ENCODE results near the gene SOX13. TPM values are rescaled to one million over a fixed set of nuclear protein-coding genes. Genes with fewer than 3 reads are reported as not detected.

The SOX13 gene
- 79.8 and 85.3 TPM in 2 replicates for polyA plus RNA-seq (2013)

- peak within 1 kb of the TSS; percentile 91 for H3K4me2 ChIP-seq (ENCODE audit: low read length)
- peak within 1 kb of the TSS; percentile 96 for H2AK5ac ChIP-seq (ENCODE audit: low read length)
- peak within 1 kb of the TSS; percentile 98 for H4K12ac ChIP-seq (ENCODE audit: low read depth, low read length)
- peak within 1 kb of the TSS; percentile 95 for H2AFZ ChIP-seq (ENCODE audit: insufficient read depth, low read length, poor library complexity)
- peak; percentile 79 to 86 for DNase-seq
- peaks cover 12 to 16% of the 10 kb centered on the region in 2 experiments for H3K4me1 ChIP-seq (ENCODE audit: control insufficient read depth in 1 of 2, insufficient read depth in 2 of 2, low read length in 2 of 2)
- H2BK5ac ChIP-seq (ENCODE audit: low read depth, low read length, poor library complexity), result peak within 1 kb of the TSS; percentile 97
- H3K27ac ChIP-seq (ENCODE audit: low read depth, low read length), result peak within 1 kb of the TSS; percentile 84
- H4K91ac ChIP-seq (ENCODE audit: low read depth, low read length), result peak within 1 kb of the TSS; percentile 98
- H3K36me3 ChIP-seq (ENCODE audit: control insufficient read depth in 1 of 2, insufficient read depth in 2 of 2, low read length in 2 of 2), result peaks cover 3 to 4% of the 10 kb centered on the region in 2 experiments
- H3K4ac ChIP-seq (ENCODE audit: low read depth, low read length), result peak within 1 kb of the TSS; percentile 54
- WGBS (ENCODE audit: extremely low coverage, insufficient coverage, insufficient read length), result no CpG with 5 or more reads among the region's 89 CpGs
- H3K27me3 ChIP-seq (ENCODE audit: insufficient read depth, low read length), result no peaks in the 10 kb centered on the region
- H3K18ac ChIP-seq (ENCODE audit: low read length), result peak within 1 kb of the TSS; percentile 100
- no peak within 1 kb of the TSS for H3K23ac ChIP-seq (ENCODE audit: low read length)
- peak within 1 kb of the TSS; percentile 99 for H3K14ac ChIP-seq (ENCODE audit: low read length)
- H3K9me3 ChIP-seq (ENCODE audit: insufficient read depth, low read depth, low read length), result no peaks in the 10 kb centered on the region
- peaks cover 25% of the 10 kb centered on the region for H3K79me1 ChIP-seq (ENCODE audit: low read length)
- peak within 1 kb of the TSS; percentile 85 for H3K9ac ChIP-seq (ENCODE audit: low read length)
- peak within 1 kb of the TSS; percentile 93 for H4K8ac ChIP-seq (ENCODE audit: low read depth, low read length)
- peak within 1 kb of the TSS; percentile 89 for H2BK12ac ChIP-seq (ENCODE audit: low read length)
- H3K79me2 ChIP-seq (ENCODE audit: control insufficient read depth, insufficient read depth, low read length, poor library complexity), result peaks cover 34% of the 10 kb centered on the region
- H3K4me3 ChIP-seq (ENCODE audit: low read depth, low read length), result peak within 1 kb of the TSS; percentile 83
- peak within 1 kb of the TSS; percentile 97 for H2BK120ac ChIP-seq (ENCODE audit: insufficient read depth, low read length, poor library complexity)
These were observed at the start of gene SOX13 for GRCh38 chr1:204072931-204073836. Gene SOX13, plus strand, starts transcription at chr1:204073115. Its CDS starts 39,801 bp downstream, at chr1:204112916.

- no peak overlapping the region for H4K12ac ChIP-seq (ENCODE audit: low read depth, low read length)
- H3K79me2 ChIP-seq (ENCODE audit: control insufficient read depth, insufficient read depth, low read length, poor library complexity), result no peaks in the 10 kb centered on the region
- H2AFZ ChIP-seq (ENCODE audit: insufficient read depth, low read length, poor library complexity), result no peak overlapping the region
- H3K4me2 ChIP-seq (ENCODE audit: low read length), result no peak overlapping the region
- no CpG with 5 or more reads among the region's 17 CpGs for WGBS (ENCODE audit: extremely low coverage, insufficient coverage, insufficient read length)
- H3K36me3 ChIP-seq (ENCODE audit: control insufficient read depth in 1 of 2, insufficient read depth in 2 of 2, low read length in 2 of 2), result no peaks in the 10 kb centered on the region
- no peak overlapping the region for H2BK12ac ChIP-seq (ENCODE audit: low read length)
- DNase-seq, result no peak
- H2AK5ac ChIP-seq (ENCODE audit: low read length), result no peak overlapping the region
- H3K4me3 ChIP-seq (ENCODE audit: low read depth, low read length), result peak overlapping the region; percentile 44
- H4K91ac ChIP-seq (ENCODE audit: low read depth, low read length), result no peak overlapping the region
- H3K23ac ChIP-seq (ENCODE audit: low read length), result no peak overlapping the region
- H3K79me1 ChIP-seq (ENCODE audit: low read length), result no peaks in the 10 kb centered on the region
- H3K9ac ChIP-seq (ENCODE audit: low read length), result peak overlapping the region; percentile 59
- no peaks in the 10 kb centered on the region for H3K9me3 ChIP-seq (ENCODE audit: insufficient read depth, low read depth, low read length)
- no peak overlapping the region for H3K18ac ChIP-seq (ENCODE audit: low read length)
- H4K8ac ChIP-seq (ENCODE audit: low read depth, low read length), result no peak overlapping the region
- H3K14ac ChIP-seq (ENCODE audit: low read length), result no peak overlapping the region
- no peaks in the 10 kb centered on the region for H3K4me1 ChIP-seq (ENCODE audit: control insufficient read depth in 1 of 2, insufficient read depth in 2 of 2, low read length in 2 of 2)
- no peak overlapping the region for H2BK120ac ChIP-seq (ENCODE audit: insufficient read depth, low read length, poor library complexity)
- H2BK5ac ChIP-seq (ENCODE audit: low read depth, low read length, poor library complexity), result no peak overlapping the region
- H3K4ac ChIP-seq (ENCODE audit: low read depth, low read length), result no peak overlapping the region
- no peak overlapping the region for H3K27ac ChIP-seq (ENCODE audit: low read depth, low read length)
- H3K27me3 ChIP-seq (ENCODE audit: insufficient read depth, low read length), result no peaks in the 10 kb centered on the region
These were observed 46.8 kb upstream of the SOX13 start for GRCh38 chr1:204025917-204026707.

- no peaks in the 10 kb centered on the region for H3K36me3 ChIP-seq (ENCODE audit: control insufficient read depth in 1 of 2, insufficient read depth in 2 of 2, low read length in 2 of 2)
- H2BK5ac ChIP-seq (ENCODE audit: low read depth, low read length, poor library complexity), result no peak overlapping the region
- H2BK120ac ChIP-seq (ENCODE audit: insufficient read depth, low read length, poor library complexity), result no peak overlapping the region
- no peak overlapping the region for H3K14ac ChIP-seq (ENCODE audit: low read length)
- no peaks in the 10 kb centered on the region for H3K27me3 ChIP-seq (ENCODE audit: insufficient read depth, low read length)
- no peaks in the 10 kb centered on the region for H3K4me1 ChIP-seq (ENCODE audit: control insufficient read depth in 1 of 2, insufficient read depth in 2 of 2, low read length in 2 of 2)
- no peak overlapping the region for H2AK5ac ChIP-seq (ENCODE audit: low read length)
- H4K12ac ChIP-seq (ENCODE audit: low read depth, low read length), result no peak overlapping the region
- H3K79me2 ChIP-seq (ENCODE audit: control insufficient read depth, insufficient read depth, low read length, poor library complexity), result no peaks in the 10 kb centered on the region
- no peak overlapping the region for H2BK12ac ChIP-seq (ENCODE audit: low read length)
- no peak overlapping the region for H3K4me2 ChIP-seq (ENCODE audit: low read length)
- no peak overlapping the region for H4K91ac ChIP-seq (ENCODE audit: low read depth, low read length)
- no peaks in the 10 kb centered on the region for H3K79me1 ChIP-seq (ENCODE audit: low read length)
- no peak for DNase-seq
- H3K9ac ChIP-seq (ENCODE audit: low read length), result no peak overlapping the region
- H4K8ac ChIP-seq (ENCODE audit: low read depth, low read length), result no peak overlapping the region
- H3K4ac ChIP-seq (ENCODE audit: low read depth, low read length), result no peak overlapping the region
- no CpG with 5 or more reads among the region's 3 CpGs for WGBS (ENCODE audit: extremely low coverage, insufficient coverage, insufficient read length)
- no peaks in the 10 kb centered on the region for H3K9me3 ChIP-seq (ENCODE audit: insufficient read depth, low read depth, low read length)
- no peak overlapping the region for H2AFZ ChIP-seq (ENCODE audit: insufficient read depth, low read length, poor library complexity)
- H3K23ac ChIP-seq (ENCODE audit: low read length), result no peak overlapping the region
- no peak overlapping the region for H3K4me3 ChIP-seq (ENCODE audit: low read depth, low read length)
- H3K18ac ChIP-seq (ENCODE audit: low read length), result no peak overlapping the region
- no peak overlapping the region for H3K27ac ChIP-seq (ENCODE audit: low read depth, low read length)
These were observed 45.5 kb upstream of the SOX13 start for GRCh38 chr1:204027446-204027845.

- H3K14ac ChIP-seq (ENCODE audit: low read length), result no peak overlapping the region
- no peak for DNase-seq
- WGBS (ENCODE audit: extremely low coverage, insufficient coverage, insufficient read length), result no CpG with 5 or more reads among the region's 11 CpGs
These were observed 43.9 kb upstream of the SOX13 start for GRCh38 chr1:204029016-204029415.

More at GRCh38 chr1:204029016-204029415, 43.9 kb upstream of the SOX13 start:
- no peaks in the 10 kb centered on the region for H3K9me3 ChIP-seq (ENCODE audit: insufficient read depth, low read depth, low read length)
- H3K79me2 ChIP-seq (ENCODE audit: control insufficient read depth, insufficient read depth, low read length, poor library complexity), result no peaks in the 10 kb centered on the region
- no peak overlapping the region for H2BK120ac ChIP-seq (ENCODE audit: insufficient read depth, low read length, poor library complexity)
- no peak overlapping the region for H4K12ac ChIP-seq (ENCODE audit: low read depth, low read length)
- no peak overlapping the region for H2AK5ac ChIP-seq (ENCODE audit: low read length)
- H3K4me1 ChIP-seq (ENCODE audit: control insufficient read depth in 1 of 2, insufficient read depth in 2 of 2, low read length in 2 of 2), result no peaks in the 10 kb centered on the region
- H3K9ac ChIP-seq (ENCODE audit: low read length), result no peak overlapping the region
- peak overlapping the region; percentile 32 for H4K91ac ChIP-seq (ENCODE audit: low read depth, low read length)
- no peak overlapping the region for H3K4me2 ChIP-seq (ENCODE audit: low read length)
- no peak overlapping the region for H2BK12ac ChIP-seq (ENCODE audit: low read length)
- H3K36me3 ChIP-seq (ENCODE audit: control insufficient read depth in 1 of 2, insufficient read depth in 2 of 2, low read length in 2 of 2), result no peaks in the 10 kb centered on the region
- H3K4me3 ChIP-seq (ENCODE audit: low read depth, low read length), result no peak overlapping the region
- no peaks in the 10 kb centered on the region for H3K27me3 ChIP-seq (ENCODE audit: insufficient read depth, low read length)
- no peak overlapping the region for H2BK5ac ChIP-seq (ENCODE audit: low read depth, low read length, poor library complexity)
- no peak overlapping the region for H4K8ac ChIP-seq (ENCODE audit: low read depth, low read length)
- no peak overlapping the region for H3K4ac ChIP-seq (ENCODE audit: low read depth, low read length)
- no peak overlapping the region for H3K18ac ChIP-seq (ENCODE audit: low read length)
- H3K79me1 ChIP-seq (ENCODE audit: low read length), result no peaks in the 10 kb centered on the region
- no peak overlapping the region for H3K27ac ChIP-seq (ENCODE audit: low read depth, low read length)
- H3K23ac ChIP-seq (ENCODE audit: low read length), result no peak overlapping the region
- no peak overlapping the region for H2AFZ ChIP-seq (ENCODE audit: insufficient read depth, low read length, poor library complexity)
